ENCODE results near the gene RPUSD1. TPM values are rescaled to one million over a fixed set of nuclear protein-coding genes. Genes with fewer than 3 reads are reported as not detected.

RPUSD1 gene
- total and polyA plus RNA-seq, 2 of the 13 experiments (the other 11 are each of a cell fraction or from before 2014, with no cell fraction given), result 13.1 to 26.2 TPM

DNA sequence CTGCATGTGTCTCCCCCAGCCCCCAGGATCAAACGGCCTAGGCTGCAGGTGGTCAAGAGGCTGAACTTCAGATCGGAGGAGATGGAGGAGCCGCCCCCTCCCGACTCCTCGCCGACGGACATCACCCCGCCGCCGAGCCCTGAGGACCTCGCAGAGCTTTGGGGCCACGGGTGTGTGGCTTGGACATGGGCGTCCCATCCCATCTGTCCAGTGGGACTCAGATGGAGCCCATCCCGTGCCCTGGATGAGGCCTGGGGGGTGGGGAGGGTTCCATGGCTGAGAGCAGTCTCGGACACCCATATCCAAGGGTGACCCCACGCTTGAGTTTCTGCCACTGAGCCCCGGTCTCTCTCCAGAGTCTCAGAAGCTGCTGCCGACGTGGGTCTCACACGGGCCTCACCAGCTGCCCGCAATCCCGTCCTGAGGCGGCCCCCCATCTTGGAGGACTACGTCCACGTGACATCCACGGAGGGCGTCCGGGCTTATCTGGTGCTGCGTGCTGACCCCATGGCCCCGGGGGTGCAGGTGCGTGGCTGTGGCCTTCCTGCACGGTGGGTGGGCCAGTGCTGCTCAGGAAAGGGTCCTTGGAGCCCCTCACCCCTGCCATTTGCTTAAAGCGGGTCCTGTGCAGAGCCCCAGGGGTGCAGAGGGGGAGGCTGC is 1.1 kb upstream of the RPUSD1 start:
- BruUV-seq (replicated peaks), result no TSS peak
- H3K9ac ChIP-seq (ENCODE audit: insufficient read depth, low read depth, low read length), result peak overlapping the region; percentile 77
- peaks cover 5 to 12% of the 10 kb centered on the region in 2 experiments; a peak in 3 of 5 replicates for H3K36me3 ChIP-seq (replicated peaks in 1 of 2; ENCODE audit: control insufficient read depth in 1 of 2, insufficient read depth in 2 of 2, low read length in 2 of 2)
- H3K4me2 ChIP-seq (ENCODE audit: low read depth, low read length), result peak overlapping the region; percentile 84
- ChIA-PET CTCF (ENCODE audit: low intra/inter-chr PET ratio, low total read pairs) (no interaction called here), POLR2A (interaction anchor here (1.3 to 1.4 kb wide), 2 partner anchors 28 to 99 kb away, joined by 5 read pairs; partner anchors contain the start of genes MSLN and WDR24)
- in situ Hi-C loops (cut with HindIII; ENCODE audit: extremely low pct_ligation_motif_present, low pct_unique_long_range_greater_than_20kb) (loop anchor here (5.0 kb wide), 2 partner anchors 47 to 77 kb away; partner anchors contain the start of gene CIAO3), intact Hi-C loops (cut with micrococcal nuclease; ENCODE audit: unreplicated experiment) (no loop called here)
- ATAC-seq (no peak), FAIRE-seq (no peak), DNase-seq (ENCODE audit: low spot score) (no peak)
- peaks cover 15% of the 10 kb centered on the region for H3K4me1 ChIP-seq (ENCODE audit: insufficient read depth, low read length)
- H4K20me1 ChIP-seq (ENCODE audit: insufficient read depth, low read length), result no peaks in the 10 kb centered on the region
- no peaks in the 10 kb centered on the region; a peak in 1 of 5 replicates for H3K27me3 ChIP-seq (ENCODE audit: control insufficient read depth in 1 of 2, insufficient read depth in 2 of 2, low read length in 2 of 2)
- H3K27ac ChIP-seq (ENCODE audit: extremely low read length, insufficient read depth, low read length), result peak overlapping the region; percentile 47
- 78% methylated on average over 8 of the region's 33 CpGs for WGBS (ENCODE audit: low lambda C conversion rate)
- peaks cover 3% of the 10 kb centered on the region for H3K79me2 ChIP-seq (ENCODE audit: insufficient read depth, low read length)
- no peaks in the 10 kb centered on the region for H3K9me3 ChIP-seq (ENCODE audit: low read length)
- no peak overlapping the region for H2AFZ ChIP-seq (ENCODE audit: low read length)
- peak overlapping the region; percentile 71 to 90 (median 75); a peak in 5 of 6 replicates for H3K4me3 ChIP-seq (replicated peaks in 1 of 3; ENCODE audit: insufficient read depth in 1 of 3, low read depth in 2 of 3, low read length in 3 of 3)
- no peak for TF ChIP-seq NBN (conservative IDR thresholded peaks at IDR 0.05)
- TF ChIP-seq ERF (CRISPR knock-in tag; IDR thresholded peaks at IDR 0.05), result no peak
- TF ChIP-seq ZNF564 (CRISPR knock-in tag; IDR thresholded peaks at IDR 0.05), result no peak
- no peak for TF ChIP-seq ZNF558 (CRISPR knock-in tag; IDR thresholded peaks at IDR 0.05; ENCODE audit: borderline replicate concordance)
- TF ChIP-seq ZBTB33 (CRISPR knock-in tag; IDR thresholded peaks at IDR 0.05), result no peak
- no peak for TF ChIP-seq HNRNPLL (IDR thresholded peaks at IDR 0.05; ENCODE audit: low read depth, low read length, poor library complexity, severe bottlenecking)
- no peak for TF ChIP-seq ZNF652 (CRISPR knock-in tag; IDR thresholded peaks at IDR 0.05; ENCODE audit: borderline replicate concordance, low read depth)
- TF ChIP-seq HES4 (CRISPR knock-in tag; IDR thresholded peaks at IDR 0.05; ENCODE audit: borderline replicate concordance), result no peak
- TF ChIP-seq ZNF724P (CRISPR knock-in tag; IDR thresholded peaks at IDR 0.05; ENCODE audit: borderline replicate concordance), result 0 out of 2 replicates have a peak, but pooled peaks have one; percentile 11
- no peak for TF ChIP-seq ZNF891 (CRISPR knock-in tag; IDR thresholded peaks at IDR 0.05)
- TF ChIP-seq HOXA9 (CRISPR knock-in tag; IDR thresholded peaks at IDR 0.05; ENCODE audit: borderline replicate concordance), result no peak
- no peak for TF ChIP-seq AFF4 (CRISPR knock-in tag; IDR thresholded peaks at IDR 0.05)
- no peak for TF ChIP-seq KDM4B (CRISPR knock-in tag; IDR thresholded peaks at IDR 0.05)
- no peak for TF ChIP-seq REST (IDR thresholded peaks at IDR 0.05; ENCODE audit: borderline replicate concordance in 1 of 2, low read depth in 1 of 2, low read length in 2 of 2)
- no peak for TF ChIP-seq SP2 (CRISPR knock-in tag; IDR thresholded peaks at IDR 0.05)
